Naive thymus-derived CD8-positive, alpha-beta T cell (primary cell): ENCODE measurements around the gene ATOH8. TPM values are rescaled to one million over a fixed set of nuclear protein-coding genes. Genes with fewer than 3 reads are reported as not detected.
A peak's percentile ranks its signal among the peaks of the same experiment; 100 is the strongest.

Experiments used
- ATAC-seq, 2 donors: fragments of 150-1000 bp; cut with Tn5 transposase in 1 of 2; sonication (Bioruptor Pico), chemical (Tn5 transposase) in 1 of 2; 1 replicate in 1 of 2; 2 replicates in 1 of 2; pipeline ENCODE4 v1.10.0; 2021; ENCODE audit warnings: mild to moderate bottlenecking in 2 of 2, moderate library complexity in 2 of 2
- POLR2A ChIA-PET: fragments of 350-600 bp; sonication (Branson Sonifier 250); formaldehyde crosslinking; loops from one replicate; lab custom pipeline; 2021; ENCODE audit warnings: antibody characterized with exemption; lab: Charles Lee
- DNase-seq, 10 donors: peaks; one replicate each; pipeline versions ENCODE4 v3.0.0 to v3.0.0-alpha.2; 2020 to 2022
- H3K27ac Mint-ChIP-seq, 10 donors: one replicate each; pipeline ENCODE4 v1.8.0; 2020 to 2022; ENCODE audit warnings: mild to moderate bottlenecking in 10 of 10, mixed read lengths in 10 of 10, moderate library complexity in 4 of 10, inconsistent platforms in 1 of 10
- H3K27me3 Mint-ChIP-seq, 5 donors: one replicate each; pipeline ENCODE4 v1.8.0; 2021 to 2022; ENCODE audit warnings: mixed read lengths in 5 of 5
- H3K36me3 Mint-ChIP-seq, 3 donors: one replicate each; pipeline ENCODE4 v1.8.0; 2020 to 2022; ENCODE audit warnings: mixed read lengths in 3 of 3, mild to moderate bottlenecking in 2 of 3, inconsistent platforms in 1 of 3
- H3K4me1 Mint-ChIP-seq, 4 donors: one replicate each; pipeline ENCODE4 v1.8.0; 2021 to 2022; ENCODE audit warnings: mixed read lengths in 4 of 4
- H3K4me3 Mint-ChIP-seq, 10 donors: one replicate each; pipeline ENCODE4 v1.8.0; 2020 to 2022; ENCODE audit warnings: mild to moderate bottlenecking in 10 of 10, mixed read lengths in 10 of 10, moderate library complexity in 6 of 10, inconsistent platforms in 1 of 10
- H3K9me3 Mint-ChIP-seq, 9 donors: one replicate each; pipeline ENCODE4 v1.8.0; 2020 to 2022; ENCODE audit warnings: mixed read lengths in 9 of 9, mild to moderate bottlenecking in 3 of 9, inconsistent platforms in 1 of 9, moderate library complexity in 1 of 9
- polyA plus RNA-seq, 3 donors: library from polyadenylated mRNA; unstranded; fragments of 300-500 nt; fragmentation: Illumina TruSeq; gene quantifications; one replicate each; pipeline ENCODE4 v1.2.3, GENCODE V29; 2021
- total RNA-seq, 8 experiments: library from RNA in 2 of 8; stranded (reverse) in 2 of 8; gene quantifications; one replicate each; pipeline ENCODE4 v1.2.3 and lab custom pipeline; 2021 to 2026

Gene ATOH8
- total RNA-seq = not detected
- not detected for polyA plus RNA-seq
- 0 to 0.26 (median 0.04) reads per million in 6 experiments for total RNA-seq (lab: John Stamatoyannopoulos, UW)

GRCh38 chr2:85753525-85754312 is at the start of gene ATOH8:
Gene ATOH8, plus strand, starts transcription at chr2:85753991. Its CDS starts 199 bp downstream, at chr2:85754190.
- H3K27me3 Mint-ChIP-seq = peaks cover 31 to 75% (median 55%) of the 10 kb centered on the region in 5 donors
- peaks cover 0 to 4% (median 0%) of the 10 kb centered on the region in 3 donors for H3K36me3 Mint-ChIP-seq
- peaks cover 15 to 25% (median 21%) of the 10 kb centered on the region in 4 donors for H3K4me1 Mint-ChIP-seq
- DNase-seq = no peak
- H3K9me3 Mint-ChIP-seq = no peaks in the 10 kb centered on the region
- peak within 1 kb of the TSS; percentile 72 to 88 (median 82) for H3K4me3 Mint-ChIP-seq
- ATAC-seq = peak in 1 of 2 donors; percentile 38
- POLR2A ChIA-PET = no interaction called here
- H3K27ac Mint-ChIP-seq = peak within 1 kb of the TSS in 2 of 10 donors; percentile 53 to 77

DNA sequence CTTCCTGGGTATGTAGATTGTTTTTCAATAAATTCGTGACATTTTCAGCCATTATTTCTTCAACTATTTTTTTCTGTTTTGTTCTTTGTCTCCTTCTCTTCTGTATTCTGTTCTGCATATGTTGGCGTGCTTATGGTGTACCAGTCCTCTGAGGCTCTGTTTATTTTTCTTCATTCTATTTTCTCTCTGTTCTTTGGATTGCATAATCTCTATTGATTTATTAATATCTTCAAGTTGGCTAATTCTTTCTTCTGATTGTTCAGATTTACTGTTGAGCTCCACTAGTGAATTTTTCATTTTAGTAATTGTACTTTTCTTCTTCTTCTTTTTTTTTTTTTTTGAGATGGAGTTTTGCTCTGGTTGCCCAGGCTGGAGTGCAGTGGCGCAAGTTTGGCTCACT is 49.8 kb upstream of the ATOH8 start:
- Mint-ChIP-seq H3K9me3 (no peaks in the 10 kb centered on the region), H3K27ac (no peak overlapping the region), H3K4me1 (peaks cover 1 to 61% (median 5%) of the 10 kb centered on the region in 4 donors), H3K36me3 (no peaks in the 10 kb centered on the region), H3K27me3 (peaks cover 0 to 12% (median 4%) of the 10 kb centered on the region in 5 donors), H3K4me3 (no peak overlapping the region)
- DNase-seq (no peak), ATAC-seq (no peak)
- POLR2A ChIA-PET = interaction anchor here (0.7 kb wide), 1 partner anchor 339 kb away, joined by 3 read pairs; no protein-coding TSS in a partner anchor

GRCh38 chr2:85704800-85705679 is 48.8 kb upstream of the ATOH8 start:
- H3K27ac Mint-ChIP-seq = peak overlapping the region in 4 of 10 donors; percentile 1 to 88 (median 56)
- DNase-seq (peak in 1 of 10 donors; percentile 29), ATAC-seq (no peak)
- H3K36me3 Mint-ChIP-seq = no peaks in the 10 kb centered on the region
- peaks cover 0 to 12% (median 7%) of the 10 kb centered on the region in 5 donors for H3K27me3 Mint-ChIP-seq
- POLR2A ChIA-PET = interaction anchor here (0.7 kb wide), 1 partner anchor 167 kb away, joined by 3 read pairs; no protein-coding TSS in a partner anchor
- peaks cover 1 to 61% (median 5%) of the 10 kb centered on the region in 4 donors for H3K4me1 Mint-ChIP-seq
- H3K9me3 Mint-ChIP-seq = no peaks in the 10 kb centered on the region
- peak overlapping the region in 2 of 10 donors; percentile 18 to 54 for H3K4me3 Mint-ChIP-seq

DNA sequence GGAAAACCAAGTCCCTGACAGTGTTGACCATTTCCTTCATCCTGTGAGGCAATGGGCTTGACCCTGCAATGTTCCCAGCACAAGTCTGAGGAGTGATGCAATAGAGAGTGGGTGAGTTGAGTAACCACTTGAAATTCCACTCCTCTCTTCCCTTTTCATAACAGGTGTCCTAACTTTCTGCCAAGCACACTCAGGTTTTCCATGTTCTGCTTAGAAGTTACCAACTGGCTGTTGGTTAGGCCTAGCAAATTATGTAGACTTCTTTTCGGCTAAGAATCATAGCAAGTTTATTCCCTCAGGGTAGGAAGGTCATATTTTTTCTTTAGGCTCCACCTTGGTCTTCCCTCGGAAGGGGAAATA is 48.1 kb upstream of the ATOH8 start:
- POLR2A ChIA-PET = no interaction called here
- H3K27ac Mint-ChIP-seq = peak overlapping the region in 2 of 10 donors; percentile 69 to 88
- peaks cover 1 to 61% (median 5%) of the 10 kb centered on the region in 4 donors for H3K4me1 Mint-ChIP-seq
- peak overlapping the region in 1 of 10 donors; percentile 34 for H3K4me3 Mint-ChIP-seq
- DNase-seq = no peak
- no peak for ATAC-seq
- peaks cover 0 to 12% (median 7%) of the 10 kb centered on the region in 5 donors for H3K27me3 Mint-ChIP-seq
- H3K9me3 Mint-ChIP-seq = no peaks in the 10 kb centered on the region
- H3K36me3 Mint-ChIP-seq = no peaks in the 10 kb centered on the region

- ATAC-seq (no peak), DNase-seq (no peak)
- Mint-ChIP-seq H3K9me3 (no peaks in the 10 kb centered on the region), H3K36me3 (no peaks in the 10 kb centered on the region), H3K27ac (peak overlapping the region in 2 of 10 donors; percentile 69 to 88), H3K4me3 (peak overlapping the region in 1 of 10 donors; percentile 34), H3K4me1 (peaks cover 1 to 59% (median 5%) of the 10 kb centered on the region in 4 donors), H3K27me3 (peaks cover 0 to 15% (median 7%) of the 10 kb centered on the region in 5 donors)
- POLR2A ChIA-PET = no interaction called here
These were observed 47.7 kb upstream of the ATOH8 start for GRCh38 chr2:85706063-85706462.

DNA sequence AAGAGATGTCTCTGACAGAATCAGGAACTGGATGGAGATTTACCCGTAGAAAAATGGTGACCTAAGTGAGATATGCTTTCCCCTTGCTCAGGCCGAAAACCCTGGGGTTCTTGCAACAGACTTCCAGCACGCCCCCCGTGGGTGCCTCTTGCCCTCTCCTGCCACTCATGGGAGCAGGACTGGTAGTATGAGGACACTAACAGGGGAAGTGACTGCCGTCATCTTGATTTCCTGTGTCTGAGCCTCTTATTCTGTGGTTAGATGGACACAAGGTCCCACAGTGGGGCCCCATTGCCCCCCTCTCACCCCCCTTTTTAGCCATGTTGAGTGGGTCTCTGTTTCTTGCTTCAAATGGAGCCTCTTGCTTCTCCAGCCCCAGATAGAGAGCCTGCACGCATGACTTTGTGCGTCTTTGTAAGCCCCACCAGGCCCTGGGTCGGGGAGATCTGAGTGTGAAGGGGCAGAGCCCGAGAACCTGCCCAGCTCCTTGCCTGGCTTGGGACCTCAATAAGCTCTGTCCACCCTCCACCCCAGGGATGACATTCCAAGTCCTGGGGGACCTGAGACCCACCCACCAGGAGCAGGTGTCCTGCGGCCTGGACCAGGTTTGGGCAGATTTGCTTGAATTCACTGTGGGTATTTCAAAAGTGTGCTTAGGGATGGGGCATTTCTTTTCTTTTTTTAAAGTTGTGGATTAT is 47.0 kb upstream of the ATOH8 start:
- H3K27ac Mint-ChIP-seq = peak overlapping the region in 3 of 10 donors; percentile 27 to 60 (median 41)
- ATAC-seq (no peak), DNase-seq (no peak)
- peaks cover 0 to 19% (median 7%) of the 10 kb centered on the region in 5 donors for H3K27me3 Mint-ChIP-seq
- peaks cover 1 to 61% (median 5%) of the 10 kb centered on the region in 4 donors for H3K4me1 Mint-ChIP-seq
- POLR2A ChIA-PET = no interaction called here
- no peaks in the 10 kb centered on the region for H3K36me3 Mint-ChIP-seq
- no peaks in the 10 kb centered on the region for H3K9me3 Mint-ChIP-seq
- H3K4me3 Mint-ChIP-seq = peak overlapping the region in 1 of 10 donors; percentile 12

GRCh38 chr2:85707304-85707703 is 46.5 kb upstream of the ATOH8 start:
- POLR2A ChIA-PET = no interaction called here
- peaks cover 0 to 19% (median 7%) of the 10 kb centered on the region in 5 donors for H3K27me3 Mint-ChIP-seq
- H3K9me3 Mint-ChIP-seq = no peaks in the 10 kb centered on the region
- peaks cover 1 to 56% (median 5%) of the 10 kb centered on the region in 4 donors for H3K4me1 Mint-ChIP-seq
- H3K4me3 Mint-ChIP-seq = peak overlapping the region in 1 of 10 donors; percentile 12
- H3K27ac Mint-ChIP-seq = peak overlapping the region in 3 of 10 donors; percentile 27 to 60 (median 41)
- DNase-seq = peak in 9 of 10 donors; percentile 23 to 80 (median 69)
- ATAC-seq = peak; percentile 89 to 95
- H3K36me3 Mint-ChIP-seq = no peaks in the 10 kb centered on the region

GRCh38 chr2:85708641-85709040 is 45.1 kb upstream of the ATOH8 start:
- Mint-ChIP-seq H3K4me3 (no peak overlapping the region), H3K9me3 (no peaks in the 10 kb centered on the region), H3K36me3 (no peaks in the 10 kb centered on the region), H3K27ac (no peak overlapping the region), H3K27me3 (peaks cover 0 to 19% (median 6%) of the 10 kb centered on the region in 5 donors), H3K4me1 (peaks cover 1 to 43% (median 5%) of the 10 kb centered on the region in 4 donors)
- no peak for ATAC-seq
- DNase-seq = no peak
- POLR2A ChIA-PET = no interaction called here

DNA sequence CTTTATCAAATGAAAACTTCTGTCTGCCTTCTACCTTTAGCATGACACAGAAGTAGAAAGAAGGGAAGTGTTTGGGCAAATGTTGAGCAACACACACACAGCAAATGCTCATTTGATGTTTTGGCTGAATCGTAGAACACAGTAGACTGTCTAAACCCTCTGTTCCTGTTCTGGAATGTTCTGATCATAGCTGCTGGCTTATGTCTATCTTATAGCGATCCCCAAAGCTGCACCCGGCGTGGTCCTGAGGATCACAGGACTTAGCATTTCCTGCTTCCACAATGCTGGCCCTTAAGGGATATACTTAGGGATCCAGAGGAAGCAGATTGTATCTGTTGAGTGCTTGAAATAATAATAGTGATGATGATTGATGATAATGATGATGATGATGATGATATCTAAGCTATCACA is 44.4 kb upstream of the ATOH8 start:
- no peak for ATAC-seq
- H3K27me3 Mint-ChIP-seq = peaks cover 0 to 19% (median 6%) of the 10 kb centered on the region in 5 donors
- H3K27ac Mint-ChIP-seq = no peak overlapping the region
- no peaks in the 10 kb centered on the region for H3K9me3 Mint-ChIP-seq
- POLR2A ChIA-PET = no interaction called here
- H3K4me1 Mint-ChIP-seq = peaks cover 5 to 41% (median 9%) of the 10 kb centered on the region in 4 donors
- no peaks in the 10 kb centered on the region for H3K36me3 Mint-ChIP-seq
- no peak for DNase-seq
- no peak overlapping the region for H3K4me3 Mint-ChIP-seq

DNA sequence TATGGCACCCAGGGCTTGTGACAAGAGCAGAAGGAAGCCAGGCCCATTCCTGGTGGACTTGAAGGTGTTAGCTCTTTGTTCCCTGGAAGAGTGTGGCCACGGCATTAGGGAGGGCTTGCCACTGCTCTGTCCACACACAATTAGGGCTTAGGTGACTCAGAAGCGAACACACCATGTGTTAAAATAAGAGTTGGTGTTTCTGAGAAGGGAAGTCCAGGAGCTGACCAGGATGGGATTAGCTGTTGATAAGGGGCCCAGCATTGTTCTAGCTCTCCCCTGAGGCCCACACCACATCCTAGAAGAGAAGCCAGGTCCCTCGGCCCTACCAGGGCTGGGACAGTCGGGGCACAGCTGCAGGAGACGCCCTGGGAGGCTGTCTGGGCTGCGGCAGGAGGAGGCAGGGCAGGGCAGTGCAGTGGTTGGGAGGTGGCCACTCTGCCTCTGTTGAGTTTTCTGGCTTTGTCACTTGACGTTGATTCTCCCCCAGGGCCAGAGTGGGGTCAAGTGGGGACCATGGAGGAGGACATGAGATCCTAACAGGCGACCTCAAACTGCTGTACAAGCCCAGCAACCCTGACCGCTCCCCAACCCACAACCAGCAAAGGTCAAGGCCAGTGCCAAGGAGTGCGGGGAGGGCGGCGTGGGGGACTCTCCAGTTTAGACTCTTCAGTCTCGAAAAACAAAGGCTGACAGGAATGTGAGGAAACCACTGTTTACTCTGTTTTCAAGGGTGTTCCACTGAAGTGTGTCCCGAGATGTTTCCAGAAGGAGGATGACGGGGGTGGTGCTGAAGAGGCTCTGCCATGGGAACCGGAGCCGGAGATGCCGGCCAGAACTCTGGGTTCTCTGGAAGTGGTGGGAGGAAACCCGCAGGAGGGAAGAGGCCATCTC is 42.9 kb upstream of the ATOH8 start:
- H3K9me3 Mint-ChIP-seq = no peaks in the 10 kb centered on the region
- H3K36me3 Mint-ChIP-seq = no peaks in the 10 kb centered on the region
- DNase-seq (no peak), ATAC-seq (no peak)
- no peak overlapping the region for H3K27ac Mint-ChIP-seq
- H3K27me3 Mint-ChIP-seq = peaks cover 0 to 18% (median 6%) of the 10 kb centered on the region in 5 donors
- peaks cover 5 to 25% (median 17%) of the 10 kb centered on the region in 4 donors for H3K4me1 Mint-ChIP-seq
- H3K4me3 Mint-ChIP-seq = no peak overlapping the region
- POLR2A ChIA-PET = no interaction called here

GRCh38 chr2:85711578-85712060 is 42.2 kb upstream of the ATOH8 start:
- no peak for DNase-seq
- Mint-ChIP-seq H3K9me3 (no peaks in the 10 kb centered on the region), H3K4me3 (no peak overlapping the region), H3K36me3 (no peaks in the 10 kb centered on the region), H3K27ac (no peak overlapping the region), H3K4me1 (peaks cover 5 to 26% (median 14%) of the 10 kb centered on the region in 4 donors), H3K27me3 (peaks cover 0 to 12% (median 6%) of the 10 kb centered on the region in 5 donors)
- no peak for ATAC-seq
- POLR2A ChIA-PET = no interaction called here
